HEK293 (cell line): ENCODE measurements around the gene ATP13A4.

Source experiments
- REST ChIP-seq: fragments of 450-650 bp; formaldehyde crosslinking; IDR thresholded peaks from 2 replicates; pipeline ENCODE4 v1.5.1; 2016; ENCODE audit warnings: missing biosample characterization, missing genetic modification characterization
- ZNF202 ChIP-seq: fragments of 450-650 bp; formaldehyde crosslinking; IDR thresholded peaks from 2 replicates; pipeline ENCODE4 v1.5.1; 2016; ENCODE audit warnings: missing biosample characterization, missing genetic modification characterization, borderline replicate concordance
- ZNF266 ChIP-seq: fragments of 450-650 bp; formaldehyde crosslinking; IDR thresholded peaks from 2 replicates; pipeline ENCODE4 v1.5.1; 2016; ENCODE audit warnings: missing biosample characterization, missing genetic modification characterization, low read depth
- ZNF394 ChIP-seq: fragments of 450-650 bp; formaldehyde crosslinking; IDR thresholded peaks from 2 replicates; pipeline ENCODE4 v1.5.1; 2016; ENCODE audit warnings: missing biosample characterization, missing genetic modification characterization, mild to moderate bottlenecking, moderate library complexity, borderline replicate concordance
- ZNF398 ChIP-seq: fragments of 450-650 bp; formaldehyde crosslinking; IDR thresholded peaks from 2 replicates; pipeline ENCODE4 v1.5.1; 2017; ENCODE audit warnings: missing biosample characterization, missing genetic modification characterization
- ZNF416 ChIP-seq: fragments of 450-650 bp; formaldehyde crosslinking; IDR thresholded peaks from 2 replicates; pipeline ENCODE4 v1.5.1; 2016; ENCODE audit warnings: missing biosample characterization, missing genetic modification characterization
- ZNF426 ChIP-seq: fragments of 450-650 bp; formaldehyde crosslinking; IDR thresholded peaks from 2 replicates; pipeline ENCODE4 v1.5.1; 2017; ENCODE audit warnings: missing biosample characterization, missing genetic modification characterization, mild to moderate bottlenecking, inconsistent platforms, moderate library complexity
- ZNF433 ChIP-seq: fragments of 450-650 bp; formaldehyde crosslinking; IDR thresholded peaks from 2 replicates; pipeline ENCODE4 v1.5.1; 2016; ENCODE audit warnings: missing biosample characterization, missing genetic modification characterization, low read depth
- ZNF510 ChIP-seq: fragments of 450-650 bp; formaldehyde crosslinking; IDR thresholded peaks from 2 replicates; pipeline ENCODE4 v1.5.1; 2018; ENCODE audit warnings: mild to moderate bottlenecking, missing genetic modification characterization, missing biosample characterization; ENCODE audit not compliant: insufficient replicate concordance
- ZNF518A ChIP-seq: fragments of 450-650 bp; formaldehyde crosslinking; conservative IDR thresholded peaks from 2 replicates; pipeline ENCODE4 v1.5.1; 2016; ENCODE audit warnings: low read depth, missing biosample characterization, missing genetic modification characterization
- ZNF555 ChIP-seq: fragments of 450-650 bp; formaldehyde crosslinking; conservative IDR thresholded peaks from 2 replicates; pipeline ENCODE4 v1.5.1; 2017; ENCODE audit warnings: missing biosample characterization, mild to moderate bottlenecking, missing genetic modification characterization, inconsistent platforms
- ZNF560 ChIP-seq: fragments of 450-650 bp; formaldehyde crosslinking; IDR thresholded peaks from 2 replicates; pipeline ENCODE4 v1.5.1; 2017; ENCODE audit warnings: missing biosample characterization, missing genetic modification characterization, borderline replicate concordance
- ZNF623 ChIP-seq: fragments of 450-650 bp; formaldehyde crosslinking; IDR thresholded peaks from 2 replicates; pipeline ENCODE4 v1.5.1; 2016; ENCODE audit warnings: missing biosample characterization, missing genetic modification characterization
- ZNF629 ChIP-seq: fragments of 450-650 bp; formaldehyde crosslinking; IDR thresholded peaks from 2 replicates; pipeline ENCODE4 v1.5.1; 2017; ENCODE audit warnings: missing biosample characterization, missing genetic modification characterization
- ZNF654 ChIP-seq: fragments of 450-650 bp; formaldehyde crosslinking; IDR thresholded peaks from 2 replicates; pipeline ENCODE4 v1.5.1; 2016; ENCODE audit warnings: low read depth, missing biosample characterization, missing genetic modification characterization
- ZNF660 ChIP-seq: fragments of 450-650 bp; IDR thresholded peaks from 2 replicates; pipeline ENCODE4 v1.5.1; 2018; ENCODE audit warnings: missing biosample characterization, mild to moderate bottlenecking, missing genetic modification characterization
- ZNF664 ChIP-seq: fragments of 450-650 bp; formaldehyde crosslinking; IDR thresholded peaks from 2 replicates; pipeline ENCODE4 v1.5.1; 2016; ENCODE audit warnings: missing biosample characterization, missing genetic modification characterization
- ZXDB ChIP-seq: fragments of 450-650 bp; formaldehyde crosslinking; IDR thresholded peaks from 2 replicates; pipeline ENCODE4 v1.5.1; 2016; ENCODE audit warnings: missing biosample characterization, missing genetic modification characterization
- TF ChIP-seq, protein P1 (sequence below): fragments of 450-650 bp; formaldehyde crosslinking; IDR thresholded peaks from 2 replicates; pipeline ENCODE4 v1.5.1; 2016; ENCODE audit warnings: missing biosample characterization, missing genetic modification characterization
- TF ChIP-seq, protein P2 (sequence below): fragments of 450-650 bp; formaldehyde crosslinking; conservative IDR thresholded peaks from 2 replicates; pipeline ENCODE4 v1.5.1; 2016; ENCODE audit warnings: low read depth, missing biosample characterization, missing genetic modification characterization

Gene ATP13A4

GRCh38 chr3:193483988-193484539, 70.6 kb downstream of the ATP13A4 start (continued):
- TF ChIP-seq ZNF394 (tag by site-specific recombination) (peak; percentile 89), ZNF202 (tag by site-specific recombination) (peak; percentile 92), ZNF266 (tag by site-specific recombination) (peak; percentile 72; the same call in 1 of the 2 replicates), ZNF518A (peak; percentile 85), ZNF426 (peak; percentile 85), ZNF660 (tag by site-specific recombination) (no peak), ZNF664 (tag by site-specific recombination) (peak; percentile 69), ZNF510 (tag by site-specific recombination) (peak; percentile 43), ZNF654 (peak; percentile 26; the same call in 1 of the 2 replicates), ZXDB (tag by site-specific recombination) (peak; percentile 51; the same call in 1 of the 2 replicates), ZNF398 (tag by site-specific recombination) (no peak), ZNF555 (tag by site-specific recombination) (peak; percentile 85), ZNF416 (no peak), ZNF629 (tag by site-specific recombination) (peak; percentile 37; the same call in 1 of the 2 replicates), ZNF560 (peak; percentile 67; the same call in 1 of the 2 replicates), ZNF623 (tag by site-specific recombination) (peak; percentile 69), ZNF433 (tag by site-specific recombination) (peak; percentile 90), REST (tag by site-specific recombination) (peak; percentile 70)
- TF ChIP-seq, protein P1, sequence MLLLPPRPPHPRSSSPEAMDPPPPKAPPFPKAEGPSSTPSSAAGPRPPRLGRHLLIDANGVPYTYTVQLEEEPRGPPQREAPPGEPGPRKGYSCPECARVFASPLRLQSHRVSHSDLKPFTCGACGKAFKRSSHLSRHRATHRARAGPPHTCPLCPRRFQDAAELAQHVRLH, result no peak
- TF ChIP-seq, protein P2, sequence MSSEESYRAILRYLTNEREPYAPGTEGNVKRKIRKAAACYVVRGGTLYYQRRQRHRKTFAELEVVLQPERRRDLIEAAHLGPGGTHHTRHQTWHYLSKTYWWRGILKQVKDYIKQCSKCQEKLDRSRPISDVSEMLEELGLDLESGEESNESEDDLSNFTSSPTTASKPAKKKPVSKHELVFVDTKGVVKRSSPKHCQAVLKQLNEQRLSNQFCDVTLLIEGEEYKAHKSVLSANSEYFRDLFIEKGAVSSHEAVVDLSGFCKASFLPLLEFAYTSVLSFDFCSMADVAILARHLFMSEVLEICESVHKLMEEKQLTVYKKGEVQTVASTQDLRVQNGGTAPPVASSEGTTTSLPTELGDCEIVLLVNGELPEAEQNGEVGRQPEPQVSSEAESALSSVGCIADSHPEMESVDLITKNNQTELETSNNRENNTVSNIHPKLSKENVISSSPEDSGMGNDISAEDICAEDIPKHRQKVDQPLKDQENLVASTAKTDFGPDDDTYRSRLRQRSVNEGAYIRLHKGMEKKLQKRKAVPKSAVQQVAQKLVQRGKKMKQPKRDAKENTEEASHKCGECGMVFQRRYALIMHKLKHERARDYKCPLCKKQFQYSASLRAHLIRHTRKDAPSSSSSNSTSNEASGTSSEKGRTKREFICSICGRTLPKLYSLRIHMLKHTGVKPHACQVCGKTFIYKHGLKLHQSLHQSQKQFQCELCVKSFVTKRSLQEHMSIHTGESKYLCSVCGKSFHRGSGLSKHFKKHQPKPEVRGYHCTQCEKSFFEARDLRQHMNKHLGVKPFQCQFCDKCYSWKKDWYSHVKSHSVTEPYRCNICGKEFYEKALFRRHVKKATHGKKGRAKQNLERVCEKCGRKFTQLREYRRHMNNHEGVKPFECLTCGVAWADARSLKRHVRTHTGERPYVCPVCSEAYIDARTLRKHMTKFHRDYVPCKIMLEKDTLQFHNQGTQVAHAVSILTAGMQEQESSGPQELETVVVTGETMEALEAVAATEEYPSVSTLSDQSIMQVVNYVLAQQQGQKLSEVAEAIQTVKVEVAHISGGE, result peak; percentile 74
